Measurements from ENCODE around the gene PROM1.

The PROM1 gene

DNA sequence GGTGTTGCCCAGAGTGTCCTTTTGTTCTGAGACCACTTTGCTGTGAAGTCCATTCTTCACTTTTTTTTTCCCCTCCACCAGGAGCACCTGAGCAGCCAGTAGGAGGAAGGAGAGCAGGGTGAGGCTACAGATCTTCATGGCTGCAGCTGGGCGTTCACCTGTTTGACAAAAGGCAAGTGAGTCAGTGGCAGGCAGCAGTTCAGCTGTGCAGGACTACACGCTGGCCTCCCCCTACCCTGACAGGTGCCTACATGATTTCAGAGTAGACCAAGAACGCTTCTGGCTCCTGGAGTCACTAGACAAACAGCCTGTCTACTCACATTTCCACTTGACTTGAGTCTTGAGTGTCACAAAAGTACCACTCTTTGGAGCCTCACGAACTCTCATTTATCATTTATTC is 147.3 kb downstream of the PROM1 start:
- TF ChIP-seq, protein P1, sequence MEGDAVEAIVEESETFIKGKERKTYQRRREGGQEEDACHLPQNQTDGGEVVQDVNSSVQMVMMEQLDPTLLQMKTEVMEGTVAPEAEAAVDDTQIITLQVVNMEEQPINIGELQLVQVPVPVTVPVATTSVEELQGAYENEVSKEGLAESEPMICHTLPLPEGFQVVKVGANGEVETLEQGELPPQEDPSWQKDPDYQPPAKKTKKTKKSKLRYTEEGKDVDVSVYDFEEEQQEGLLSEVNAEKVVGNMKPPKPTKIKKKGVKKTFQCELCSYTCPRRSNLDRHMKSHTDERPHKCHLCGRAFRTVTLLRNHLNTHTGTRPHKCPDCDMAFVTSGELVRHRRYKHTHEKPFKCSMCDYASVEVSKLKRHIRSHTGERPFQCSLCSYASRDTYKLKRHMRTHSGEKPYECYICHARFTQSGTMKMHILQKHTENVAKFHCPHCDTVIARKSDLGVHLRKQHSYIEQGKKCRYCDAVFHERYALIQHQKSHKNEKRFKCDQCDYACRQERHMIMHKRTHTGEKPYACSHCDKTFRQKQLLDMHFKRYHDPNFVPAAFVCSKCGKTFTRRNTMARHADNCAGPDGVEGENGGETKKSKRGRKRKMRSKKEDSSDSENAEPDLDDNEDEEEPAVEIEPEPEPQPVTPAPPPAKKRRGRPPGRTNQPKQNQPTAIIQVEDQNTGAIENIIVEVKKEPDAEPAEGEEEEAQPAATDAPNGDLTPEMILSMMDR (IDR thresholded peaks at IDR 0.05; ENCODE audit: low read depth, low read length, missing control alignments): no peak
- H3K4me3 ChIP-seq (ENCODE audit: low read depth, low read length): no peak overlapping the region
- DNase-seq (ENCODE audit: low read depth): no peak

DNA sequence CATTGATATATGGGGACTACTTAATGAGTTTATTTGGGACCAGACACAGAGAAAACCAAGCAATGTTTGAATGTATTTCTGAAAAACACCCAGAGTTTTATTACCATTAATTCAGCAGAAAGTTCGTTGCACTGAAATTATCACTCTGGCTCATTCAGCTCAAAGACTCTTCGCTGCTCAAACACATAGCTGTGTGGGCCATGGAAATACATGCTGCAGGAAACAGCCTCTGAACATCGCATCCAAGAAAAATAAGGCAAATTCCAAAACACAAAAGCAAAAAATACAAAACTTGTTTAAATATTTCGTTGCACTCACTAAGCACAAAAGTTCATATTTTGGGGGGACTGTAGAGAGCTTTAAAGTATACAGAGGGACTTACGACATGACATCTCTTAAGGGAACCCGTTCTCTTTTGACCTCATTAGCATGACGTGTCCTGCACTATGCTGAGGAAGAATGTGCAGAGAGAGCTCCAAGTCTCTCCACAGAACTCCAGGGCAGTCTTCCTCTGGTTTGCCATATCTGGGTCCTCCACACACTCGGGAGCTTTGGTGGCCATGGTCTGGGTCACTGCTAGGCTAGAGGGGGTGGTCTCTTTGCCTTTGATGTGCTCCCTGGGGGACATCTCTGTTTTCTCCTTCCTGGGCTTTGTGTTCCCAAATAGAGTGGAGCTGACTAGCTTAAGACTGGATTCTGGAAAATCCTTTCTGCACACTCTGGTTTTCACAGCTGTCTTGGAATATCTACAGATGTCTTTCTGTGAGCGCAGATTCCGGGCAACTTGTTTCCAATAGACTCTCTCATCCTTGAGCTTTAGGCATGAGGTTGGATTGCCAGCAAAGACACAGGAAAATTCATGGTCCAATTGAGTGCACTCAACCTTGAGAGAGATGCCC is 148.1 kb downstream of the PROM1 start:
- DNase-seq (ENCODE audit: low read depth): no peak
- no peak overlapping the region for H3K4me3 ChIP-seq (ENCODE audit: low read depth, low read length)
- TF ChIP-seq, protein P1 (IDR thresholded peaks at IDR 0.05; ENCODE audit: low read depth, low read length, missing control alignments): no peak

DNA sequence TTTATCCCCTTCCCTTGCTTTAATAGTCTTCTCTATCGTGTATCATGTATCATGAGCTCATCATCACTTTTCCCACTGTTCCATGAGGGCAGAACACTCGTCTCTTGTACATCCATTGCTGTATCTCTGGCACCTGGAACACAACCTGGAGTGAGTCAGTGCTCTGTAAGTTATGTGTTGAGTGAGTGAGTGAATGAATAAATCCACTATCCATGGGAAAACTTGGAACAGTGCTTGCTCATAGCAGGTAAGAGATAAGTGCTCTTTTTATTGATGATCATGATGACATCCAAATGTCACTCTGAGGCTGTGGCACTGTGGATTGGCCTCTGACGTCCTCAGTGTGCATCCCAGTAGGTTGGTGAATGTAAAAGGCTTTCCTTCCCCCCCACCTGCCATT is 149.6 kb downstream of the PROM1 start:
- TF ChIP-seq, protein P1 (IDR thresholded peaks at IDR 0.05; ENCODE audit: low read depth, low read length, missing control alignments): no peak
- no peak overlapping the region for H3K4me3 ChIP-seq (ENCODE audit: low read depth, low read length)
- no peak for DNase-seq (ENCODE audit: low read depth)

DNA sequence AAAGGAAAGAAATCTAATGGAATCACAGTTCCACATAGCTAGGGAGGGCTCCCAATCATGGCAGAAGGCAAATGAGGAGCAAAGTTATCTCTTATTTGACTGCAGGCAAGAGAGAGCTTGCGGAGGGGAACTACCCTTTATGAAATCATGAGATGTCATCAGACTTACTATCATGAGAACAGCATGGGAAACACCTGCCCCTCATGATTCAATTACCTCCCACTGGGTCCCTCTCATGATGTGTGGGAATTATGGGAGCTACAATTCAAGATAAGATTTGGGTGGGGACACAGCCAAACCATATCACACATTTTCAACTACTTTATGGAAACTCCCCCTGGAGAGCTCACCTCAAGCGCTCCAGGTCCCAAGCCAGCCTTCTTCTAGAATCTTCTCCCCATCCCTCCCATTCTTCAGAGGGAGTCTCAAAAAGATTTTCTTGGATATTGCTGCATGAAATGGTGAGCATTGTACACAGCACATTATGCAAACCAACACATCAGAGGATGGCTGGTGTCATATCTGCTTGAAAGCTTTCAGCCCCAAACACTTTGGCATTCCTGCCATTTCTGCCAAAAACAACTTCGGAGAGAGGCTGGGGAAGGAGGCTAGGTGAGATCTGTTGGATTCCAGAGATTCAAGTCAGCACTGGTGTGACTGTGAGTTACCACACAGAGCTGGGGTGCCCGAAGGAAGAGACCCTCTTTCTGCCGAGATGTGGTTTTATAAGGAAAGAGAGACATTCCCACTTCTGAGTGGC is 152.2 kb downstream of the PROM1 start:
- DNase-seq (ENCODE audit: low read depth): no peak
- no peak overlapping the region for H3K4me3 ChIP-seq (ENCODE audit: low read depth, low read length)
- TF ChIP-seq, protein P1 (IDR thresholded peaks at IDR 0.05; ENCODE audit: low read depth, low read length, missing control alignments): no peak

DNA sequence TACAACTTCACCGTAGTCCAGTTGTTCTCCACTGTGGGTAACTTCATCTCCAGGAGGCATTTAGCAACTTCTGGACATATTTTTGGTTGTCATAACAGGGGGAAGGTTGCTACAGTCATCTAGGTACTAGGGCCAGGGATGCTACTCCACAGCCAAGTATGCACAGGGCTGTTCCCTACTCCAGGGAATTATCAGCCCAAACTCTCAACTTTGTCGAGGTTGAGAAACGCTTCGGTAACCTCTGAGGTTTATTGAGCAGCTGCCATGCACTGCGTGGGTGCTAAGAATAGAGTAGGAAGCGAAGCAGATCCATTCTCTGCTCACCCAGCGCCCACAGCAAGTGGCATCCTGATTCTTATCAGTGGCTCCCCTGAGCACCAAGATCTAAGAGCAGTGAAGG is 153.5 kb downstream of the PROM1 start:
- TF ChIP-seq, protein P1 (IDR thresholded peaks at IDR 0.05; ENCODE audit: low read depth, low read length, missing control alignments): no peak
- no peak for DNase-seq (ENCODE audit: low read depth)

DNA sequence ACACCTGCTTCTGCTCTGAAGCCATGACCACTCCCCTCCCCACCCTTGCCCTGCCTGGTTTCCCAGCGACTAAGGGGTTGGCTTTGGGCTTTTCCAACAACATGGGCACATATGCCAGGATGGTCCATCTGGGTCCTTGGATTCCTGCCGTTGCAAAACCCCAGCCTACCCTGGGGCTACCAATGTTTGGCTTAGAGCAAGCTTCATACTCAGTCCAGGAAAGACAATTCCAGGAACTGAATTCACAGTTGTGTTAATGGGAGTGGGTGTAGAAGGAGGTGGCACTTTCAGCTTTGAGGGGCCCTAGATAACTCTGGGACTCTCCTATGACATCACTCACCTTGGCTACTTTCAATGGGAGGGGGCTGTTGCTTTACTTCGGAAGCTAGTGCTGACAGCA is 154.3 kb downstream of the PROM1 start:
- TF ChIP-seq, protein P1 (IDR thresholded peaks at IDR 0.05; ENCODE audit: low read depth, low read length, missing control alignments): no peak

More for the DNA sequence above, 153.5 kb downstream of the PROM1 start:
- no peak overlapping the region for H3K4me3 ChIP-seq (ENCODE audit: low read depth, low read length)

More for the DNA sequence above, 154.3 kb downstream of the PROM1 start:
- no peak for DNase-seq (ENCODE audit: low read depth)
- H3K4me3 ChIP-seq (ENCODE audit: low read depth, low read length): no peak overlapping the region

Data from GM12864 (cell line).